ENCODE results near the gene CACNA1B. TPM values are rescaled to one million over a fixed set of nuclear protein-coding genes. Genes with fewer than 3 reads are reported as not detected.

Gene CACNA1B
- total RNA-seq, 1 experiment from 2014 or later = 7.8 TPM

DNA sequence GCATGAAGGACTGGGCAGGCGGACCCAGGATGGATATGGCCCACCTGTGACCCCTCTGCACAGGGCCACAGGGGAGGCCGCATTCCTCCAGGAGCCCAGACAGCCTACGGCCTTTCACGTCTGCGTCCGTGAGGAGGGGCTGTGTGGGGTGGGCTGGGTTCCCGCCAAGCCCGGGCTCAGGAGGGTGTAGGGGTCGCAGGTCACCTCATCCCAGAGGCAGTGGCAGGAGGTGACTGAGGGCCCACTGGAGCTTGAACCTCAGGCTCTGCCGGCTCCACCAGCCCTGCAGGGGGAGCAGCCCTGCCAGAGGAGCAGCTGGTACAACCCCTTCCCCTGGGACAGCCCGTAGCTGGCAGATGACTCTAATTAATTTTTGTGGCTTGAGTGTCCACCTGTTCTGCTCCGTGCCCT, 40.7 kb upstream of the CACNA1B start:
- no peaks in the 10 kb centered on the region for H3K79me1 ChIP-seq (ENCODE audit: insufficient read depth, low read depth, low read length, poor library complexity, severe bottlenecking)

More for the DNA sequence above, 40.7 kb upstream of the CACNA1B start:
- no peak overlapping the region for H3K4ac ChIP-seq (ENCODE audit: low read depth, low read length)
- no CpG with 5 or more reads among the region's 12 CpGs for WGBS (ENCODE audit: extremely low coverage, insufficient read length, low lambda C conversion rate)
- no peaks in the 10 kb centered on the region for H3K23me2 ChIP-seq (ENCODE audit: insufficient read length, low read depth, low read length, poor library complexity, severe bottlenecking)
- H3K23ac ChIP-seq (ENCODE audit: insufficient read length, low read depth, low read length) = no peak overlapping the region
- no peaks in the 10 kb centered on the region for H3K27me3 ChIP-seq (ENCODE audit: insufficient read depth, low read length)
- Mint-ChIP-seq H3K4me3 (no peak overlapping the region), H3K36me3 (ENCODE audit: insufficient read depth in 1 of 3, low read depth in 3 of 3) (peaks cover 9 to 33% (median 31%) of the 10 kb centered on the region in 3 experiments; a peak in 6 of 7 replicates), H3K27me3 (ENCODE audit: low read depth) (no peaks in the 10 kb centered on the region), H3K9me3 (peaks cover 2 to 5% of the 10 kb centered on the region in 2 experiments; a peak in 2 of 5 replicates), H3K4me1 (no peaks in the 10 kb centered on the region; a peak in 1 of 4 replicates), H3K27ac (no peak overlapping the region)
- H3K18ac ChIP-seq (ENCODE audit: insufficient read length, low read depth, low read length) = no peak overlapping the region
- H3K4me2 ChIP-seq (ENCODE audit: insufficient read depth, insufficient read length, low read length) = no peak overlapping the region
- H3K14ac ChIP-seq (ENCODE audit: insufficient read depth, low read length) = no peak overlapping the region
- H2BK120ac ChIP-seq (ENCODE audit: low read depth, low read length, poor library complexity, severe bottlenecking) = no peak overlapping the region
- H2AK5ac ChIP-seq (ENCODE audit: insufficient read length, low read length) = no peak overlapping the region
- no peak overlapping the region for H2BK12ac ChIP-seq (ENCODE audit: insufficient read length, low read depth, low read length)
- H4K5ac ChIP-seq (ENCODE audit: insufficient read length, low read depth, low read length) = no peak overlapping the region
- no peak overlapping the region for H3K9ac ChIP-seq (ENCODE audit: extremely low read depth, insufficient read length, low read length)
- H3T11ph ChIP-seq (ENCODE audit: low read length) = no peak overlapping the region
- H4K8ac ChIP-seq (replicated peaks; ENCODE audit: insufficient read length, low read depth, low read length) = no peak overlapping the region
- H3K79me2 ChIP-seq (ENCODE audit: insufficient read depth, low read length) = no peaks in the 10 kb centered on the region
- H3K27ac ChIP-seq (ENCODE audit: insufficient read length, low read depth, low read length) = no peak overlapping the region
- TF ChIP-seq CTCF (conservative IDR thresholded peaks at IDR 0.05) = peak; percentile 47
- no peak overlapping the region for H3K56ac ChIP-seq (ENCODE audit: insufficient read length, low read depth, low read length)
- no peaks in the 10 kb centered on the region for H3K9me3 ChIP-seq (ENCODE audit: control insufficient read depth, low read depth, low read length)
- no peak overlapping the region for H2BK20ac ChIP-seq (ENCODE audit: low read depth, low read length, poor library complexity, severe bottlenecking)
- no peak overlapping the region for H2BK15ac ChIP-seq (ENCODE audit: low read depth, low read length)
- H4K20me1 ChIP-seq (ENCODE audit: control insufficient read depth, insufficient read depth, insufficient read length) = no peaks in the 10 kb centered on the region
- H2BK5ac ChIP-seq (ENCODE audit: insufficient read length, low read length) = no peak overlapping the region
- no peak overlapping the region for H4K91ac ChIP-seq (ENCODE audit: insufficient read length, low read depth, low read length)
- H3K4me1 ChIP-seq (ENCODE audit: insufficient read depth, low read length) = no peaks in the 10 kb centered on the region
- no peak overlapping the region for H2AFZ ChIP-seq (ENCODE audit: low read length)
- DNase-seq = no peak
